H1 (cell line): ENCODE measurements around the gene SMIM35.

Experiments used
- PHF8 ChIP-seq: fragments of 200-600 bp; sonication (generic); conservative IDR thresholded peaks from 2 replicates; pipeline ENCODE4 v1.7.1; 2012; ENCODE audit warnings: low read depth, mild to moderate bottlenecking, inconsistent platforms, low read length, moderate library complexity
- POLR2A ChIP-seq, 2 experiments: IDR thresholded peaks; 1 replicate in 1 of 2; 2 replicates in 1 of 2; pipeline ENCODE4 v1.6.1; 2011; ENCODE audit warnings: low read depth in 2 of 2, low read length in 2 of 2, mild to moderate bottlenecking in 2 of 2; ENCODE audit errors: control extremely low read depth in 1 of 2
- POLR2AphosphoS5 ChIP-seq: IDR thresholded peaks from 2 replicates; pipeline ENCODE4 v1.6.1; 2011; ENCODE audit warnings: low read depth, low read length
- TAF7 ChIP-seq: optimal IDR thresholded peaks from 2 replicates; pipeline ENCODE3; 2011; ENCODE audit warnings: low read depth, mild to moderate bottlenecking, inconsistent platforms, low read length, moderate library complexity, borderline replicate concordance
- TF ChIP-seq, protein P1 (sequence below), 3 experiments: IDR thresholded peaks; 1 replicate in 2 of 3; 2 replicates in 1 of 3; pipeline versions ENCODE4 v1.5.1 to v1.6.1; 2011; ENCODE audit warnings: low read length in 3 of 3, mild to moderate bottlenecking in 3 of 3, inconsistent platforms in 2 of 3, low read depth in 1 of 3, moderate library complexity in 1 of 3; ENCODE audit not compliant: insufficient read depth in 1 of 3; ENCODE audit errors: control extremely low read depth in 1 of 3

DNA sequence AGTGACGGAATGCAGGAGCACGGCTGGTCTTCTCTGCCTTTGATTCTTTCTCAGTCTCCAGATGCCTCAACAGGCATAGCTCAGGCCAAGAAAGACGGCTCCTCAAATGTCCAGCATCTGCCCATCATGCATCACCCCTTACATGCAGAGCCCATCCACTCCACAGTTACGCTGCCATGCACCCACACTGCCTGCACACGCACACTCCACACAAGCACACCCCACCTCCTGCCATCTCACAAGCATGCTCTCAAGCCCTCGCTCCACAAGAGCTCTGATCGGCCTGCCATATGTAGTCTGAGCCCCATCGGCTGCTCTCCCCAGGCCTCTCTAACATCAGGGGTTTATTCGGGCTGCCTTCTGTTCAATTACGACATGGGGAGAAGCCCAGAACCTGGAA is 47.1 kb upstream of the SMIM35 start:
- TF ChIP-seq POLR2AphosphoS5 (no peak), TAF7 (no peak), POLR2A (IDR thresholded peaks at IDR 0.05; ENCODE audit: control extremely low read depth in 1 of 2, low read depth in 2 of 2, low read length in 2 of 2) (no peak), PHF8 (no peak)
- TF ChIP-seq, protein P1, sequence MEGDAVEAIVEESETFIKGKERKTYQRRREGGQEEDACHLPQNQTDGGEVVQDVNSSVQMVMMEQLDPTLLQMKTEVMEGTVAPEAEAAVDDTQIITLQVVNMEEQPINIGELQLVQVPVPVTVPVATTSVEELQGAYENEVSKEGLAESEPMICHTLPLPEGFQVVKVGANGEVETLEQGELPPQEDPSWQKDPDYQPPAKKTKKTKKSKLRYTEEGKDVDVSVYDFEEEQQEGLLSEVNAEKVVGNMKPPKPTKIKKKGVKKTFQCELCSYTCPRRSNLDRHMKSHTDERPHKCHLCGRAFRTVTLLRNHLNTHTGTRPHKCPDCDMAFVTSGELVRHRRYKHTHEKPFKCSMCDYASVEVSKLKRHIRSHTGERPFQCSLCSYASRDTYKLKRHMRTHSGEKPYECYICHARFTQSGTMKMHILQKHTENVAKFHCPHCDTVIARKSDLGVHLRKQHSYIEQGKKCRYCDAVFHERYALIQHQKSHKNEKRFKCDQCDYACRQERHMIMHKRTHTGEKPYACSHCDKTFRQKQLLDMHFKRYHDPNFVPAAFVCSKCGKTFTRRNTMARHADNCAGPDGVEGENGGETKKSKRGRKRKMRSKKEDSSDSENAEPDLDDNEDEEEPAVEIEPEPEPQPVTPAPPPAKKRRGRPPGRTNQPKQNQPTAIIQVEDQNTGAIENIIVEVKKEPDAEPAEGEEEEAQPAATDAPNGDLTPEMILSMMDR (IDR thresholded peaks at IDR 0.05; ENCODE audit: control extremely low read depth in 1 of 3, insufficient read depth in 1 of 3, low read depth in 1 of 3, low read length in 3 of 3) = no peak
